PC-9 (cell line): ENCODE results near the gene LRP8.

Experiments used
- CTCF ChIP-seq: fragments of 200-600 bp; sonication (generic); conservative IDR thresholded peaks from 2 replicates; pipeline ENCODE4 v1.6.1; 2017; ENCODE audit warnings: mixed run types, antibody characterized with exemption, mild to moderate bottlenecking, moderate library complexity
- EZH2 ChIP-seq: fragments of 200-600 bp; sonication (generic); IDR thresholded peaks from 2 replicates; pipeline ENCODE4 v1.8.0; 2017; ENCODE audit warnings: antibody characterized with exemption, low read depth

GRCh38 chr1:53220171-53220961, 107.5 kb downstream of the LRP8 start, which contains the start of gene CZIB:
- no peak for TF ChIP-seq CTCF
- TF ChIP-seq EZH2, result no peak
